ENCODE results near the gene CCDC124.

GRCh38 chr19:17910791-17911360 lies 21.9 kb upstream of the CCDC124 start:
- TF ChIP-seq, protein P1, sequence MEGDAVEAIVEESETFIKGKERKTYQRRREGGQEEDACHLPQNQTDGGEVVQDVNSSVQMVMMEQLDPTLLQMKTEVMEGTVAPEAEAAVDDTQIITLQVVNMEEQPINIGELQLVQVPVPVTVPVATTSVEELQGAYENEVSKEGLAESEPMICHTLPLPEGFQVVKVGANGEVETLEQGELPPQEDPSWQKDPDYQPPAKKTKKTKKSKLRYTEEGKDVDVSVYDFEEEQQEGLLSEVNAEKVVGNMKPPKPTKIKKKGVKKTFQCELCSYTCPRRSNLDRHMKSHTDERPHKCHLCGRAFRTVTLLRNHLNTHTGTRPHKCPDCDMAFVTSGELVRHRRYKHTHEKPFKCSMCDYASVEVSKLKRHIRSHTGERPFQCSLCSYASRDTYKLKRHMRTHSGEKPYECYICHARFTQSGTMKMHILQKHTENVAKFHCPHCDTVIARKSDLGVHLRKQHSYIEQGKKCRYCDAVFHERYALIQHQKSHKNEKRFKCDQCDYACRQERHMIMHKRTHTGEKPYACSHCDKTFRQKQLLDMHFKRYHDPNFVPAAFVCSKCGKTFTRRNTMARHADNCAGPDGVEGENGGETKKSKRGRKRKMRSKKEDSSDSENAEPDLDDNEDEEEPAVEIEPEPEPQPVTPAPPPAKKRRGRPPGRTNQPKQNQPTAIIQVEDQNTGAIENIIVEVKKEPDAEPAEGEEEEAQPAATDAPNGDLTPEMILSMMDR (conservative IDR thresholded peaks at IDR 0.05 in 1 of 2, IDR thresholded peaks at IDR 0.05 in 1 of 2; ENCODE audit: extremely low read depth in 1 of 2, insufficient read depth in 1 of 2, low read depth in 1 of 2, low read length in 2 of 2), result no peak
- no peak for TF ChIP-seq EZH2 (IDR thresholded peaks at IDR 0.05; ENCODE audit: borderline replicate concordance, low read length)

Measured in mammary epithelial cell (primary cell).